OCI-M2 (cell line): ENCODE results near the gene GPR62.

ENCODE experiments used
- DNase-seq: peaks from one replicate; lab custom pipeline; 2025; ENCODE audit not compliant: unreplicated experiment; lab: John Stamatoyannopoulos, UW

GPR62 gene

DNA sequence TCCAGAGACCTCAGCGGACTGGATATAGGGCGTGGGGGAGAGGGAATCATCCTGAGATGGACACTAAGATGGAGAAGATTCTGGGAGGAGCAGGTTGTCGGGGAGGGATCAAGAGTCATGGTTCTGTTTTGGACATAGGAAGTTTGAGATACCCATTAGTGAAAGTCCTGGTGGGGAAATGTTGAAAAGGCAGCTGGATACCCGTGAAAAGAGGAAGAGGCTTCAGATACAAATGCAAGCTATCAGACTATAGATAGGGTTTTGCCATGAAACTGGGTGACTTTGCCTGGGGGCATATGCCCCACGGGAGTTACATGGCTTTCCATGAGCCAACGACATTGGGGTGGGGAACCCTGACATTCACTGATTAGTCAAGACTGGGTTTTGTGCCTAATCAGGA, 1.1 kb upstream of the GPR62 start:
- DNase-seq = no peak

DNA sequence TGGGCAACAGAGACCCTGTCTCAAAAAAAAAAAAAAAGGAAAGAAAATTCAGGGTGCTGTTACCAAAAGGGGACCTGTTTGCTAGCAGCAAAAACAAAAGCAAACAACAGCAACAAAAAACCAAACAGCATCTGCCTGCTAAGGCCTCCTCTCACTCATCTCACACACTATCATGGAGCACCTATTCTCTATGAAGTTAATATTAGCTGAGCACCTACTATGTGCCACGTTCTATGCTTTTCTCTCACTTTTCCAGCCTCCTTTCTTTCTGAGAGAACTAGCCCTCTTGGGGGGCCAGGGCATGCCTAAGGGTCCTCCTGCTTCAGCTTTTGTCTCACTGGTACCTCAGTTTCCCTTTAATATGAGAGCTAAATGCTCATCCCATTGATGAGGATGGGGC, 468 bp upstream of the GPR62 start:
- DNase-seq = no peak

DNA sequence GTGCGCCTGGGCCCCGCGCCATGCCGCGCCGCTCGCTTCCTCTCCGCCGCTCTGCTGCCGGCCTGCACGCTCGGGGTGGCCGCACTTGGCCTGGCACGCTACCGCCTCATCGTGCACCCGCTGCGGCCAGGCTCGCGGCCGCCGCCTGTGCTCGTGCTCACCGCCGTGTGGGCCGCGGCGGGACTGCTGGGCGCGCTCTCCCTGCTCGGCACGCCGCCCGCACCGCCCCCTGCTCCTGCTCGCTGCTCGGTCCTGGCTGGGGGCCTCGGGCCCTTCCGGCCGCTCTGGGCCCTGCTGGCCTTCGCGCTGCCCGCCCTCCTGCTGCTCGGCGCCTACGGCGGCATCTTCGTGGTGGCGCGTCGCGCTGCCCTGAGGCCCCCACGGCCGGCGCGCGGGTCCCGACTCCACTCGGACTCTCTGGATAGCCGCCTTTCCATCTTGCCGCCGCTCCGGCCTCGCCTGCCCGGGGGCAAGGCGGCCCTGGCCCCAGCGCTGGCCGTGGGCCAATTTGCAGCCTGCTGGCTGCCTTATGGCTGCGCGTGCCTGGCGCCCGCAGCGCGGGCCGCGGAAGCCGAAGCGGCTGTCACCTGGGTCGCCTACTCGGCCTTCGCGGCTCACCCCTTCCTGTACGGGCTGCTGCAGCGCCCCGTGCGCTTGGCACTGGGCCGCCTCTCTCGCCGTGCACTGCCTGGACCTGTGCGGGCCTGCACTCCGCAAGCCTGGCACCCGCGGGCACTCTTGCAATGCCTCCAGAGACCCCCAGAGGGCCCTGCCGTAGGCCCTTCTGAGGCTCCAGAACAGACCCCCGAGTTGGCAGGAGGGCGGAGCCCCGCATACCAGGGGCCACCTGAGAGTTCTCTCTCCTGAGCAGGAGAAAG, 951 bp downstream of the GPR62 start:
- no peak for DNase-seq

DNA sequence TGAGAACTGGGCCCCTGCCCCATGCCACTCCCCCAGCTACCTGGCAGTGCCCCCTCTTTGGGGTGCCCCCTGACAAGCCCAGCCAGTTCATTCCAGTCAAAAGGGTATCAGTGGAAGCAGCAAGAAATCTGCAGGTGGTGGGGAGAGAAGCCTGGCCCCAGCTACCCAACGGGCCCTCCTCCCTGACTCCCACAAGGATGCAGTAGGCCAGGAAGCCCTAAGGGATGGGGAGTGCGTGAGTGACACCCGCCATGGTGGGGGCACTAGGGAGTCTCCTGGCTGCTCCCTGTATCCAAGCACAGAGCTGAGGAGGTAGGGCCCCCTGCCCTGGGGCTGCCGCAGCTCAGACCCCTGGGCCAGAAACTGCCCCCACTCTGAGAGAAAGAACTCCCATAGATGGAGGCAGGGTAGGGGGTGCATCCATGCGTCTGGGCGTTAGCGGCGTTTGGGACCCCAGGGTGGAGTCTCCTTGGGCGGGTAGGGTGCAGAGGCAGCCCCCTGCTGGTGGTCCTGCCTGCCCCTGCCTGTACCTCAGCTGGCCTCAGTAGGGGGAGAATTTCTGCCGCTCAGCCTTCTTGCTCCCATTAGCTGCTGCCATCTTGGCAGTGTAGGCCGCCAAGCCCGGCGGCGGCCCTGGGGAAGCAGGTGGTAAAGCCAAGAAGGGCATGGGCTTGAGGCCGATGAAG, 2.5 kb downstream of the GPR62 start:
- DNase-seq = no peak

DNA sequence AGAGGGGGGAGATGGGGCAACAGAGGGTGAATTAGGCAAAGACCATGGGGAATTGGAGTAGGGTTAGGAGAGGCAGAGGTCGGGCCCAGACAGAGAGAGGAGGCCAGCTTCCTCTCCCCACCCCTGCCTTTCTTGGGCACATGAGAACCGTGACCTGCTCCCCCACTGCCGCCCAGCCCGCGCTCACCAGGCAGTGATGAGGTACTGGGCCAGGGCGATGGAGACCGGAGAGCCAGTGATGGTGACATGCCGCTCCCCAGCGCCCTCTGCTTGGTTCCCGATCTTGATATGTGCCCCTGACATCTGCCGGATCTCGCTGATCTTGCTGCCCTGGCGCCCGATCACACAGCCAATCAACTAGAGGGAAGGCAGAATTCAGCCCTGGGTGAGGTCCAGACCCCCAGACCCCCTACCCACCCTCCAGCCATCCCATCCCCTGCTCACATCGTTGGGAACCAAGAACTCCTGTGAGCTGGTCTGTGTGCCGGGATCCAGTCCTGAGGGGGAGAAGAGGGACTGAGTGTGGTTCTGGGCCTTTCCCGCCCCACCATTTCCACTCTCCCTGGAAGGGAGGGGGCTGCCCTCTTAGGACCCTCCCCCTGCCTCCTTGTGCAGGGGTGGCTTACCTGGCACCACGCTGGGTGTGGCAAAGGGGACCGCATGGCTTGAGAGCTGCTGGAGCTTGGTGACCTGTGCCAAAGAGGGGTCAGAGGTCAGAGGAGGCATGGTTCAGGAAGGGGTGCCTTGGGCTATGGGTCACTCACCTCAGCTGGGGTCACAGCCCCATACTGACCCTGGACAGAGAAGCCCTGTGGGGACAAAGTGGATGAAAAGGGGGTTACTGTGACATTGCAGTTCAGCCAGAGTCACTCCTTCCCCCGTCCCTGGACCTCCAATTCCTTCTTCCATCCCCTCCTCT, 3.7 kb downstream of the GPR62 start:
- DNase-seq = no peak

DNA sequence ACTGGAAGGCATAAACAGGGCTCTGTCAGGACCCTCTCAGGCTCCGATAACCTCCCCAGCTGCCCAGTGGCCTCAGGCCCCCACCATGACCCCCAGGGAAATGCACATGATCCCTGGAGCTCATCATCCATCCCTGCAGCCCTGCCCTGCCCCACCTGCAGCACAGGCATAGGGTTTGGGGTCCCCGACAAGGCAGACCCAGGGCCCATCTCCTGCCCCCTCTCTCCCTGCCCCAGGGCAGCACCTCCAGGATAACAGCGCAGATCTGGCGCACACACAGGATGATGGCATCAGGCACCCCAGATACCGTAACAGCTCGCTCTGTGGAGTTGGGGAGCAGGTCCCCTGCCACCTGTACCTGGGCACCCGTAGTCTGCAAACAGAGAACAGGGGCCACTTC, 4.5 kb downstream of the GPR62 start:
- DNase-seq = no peak

DNA sequence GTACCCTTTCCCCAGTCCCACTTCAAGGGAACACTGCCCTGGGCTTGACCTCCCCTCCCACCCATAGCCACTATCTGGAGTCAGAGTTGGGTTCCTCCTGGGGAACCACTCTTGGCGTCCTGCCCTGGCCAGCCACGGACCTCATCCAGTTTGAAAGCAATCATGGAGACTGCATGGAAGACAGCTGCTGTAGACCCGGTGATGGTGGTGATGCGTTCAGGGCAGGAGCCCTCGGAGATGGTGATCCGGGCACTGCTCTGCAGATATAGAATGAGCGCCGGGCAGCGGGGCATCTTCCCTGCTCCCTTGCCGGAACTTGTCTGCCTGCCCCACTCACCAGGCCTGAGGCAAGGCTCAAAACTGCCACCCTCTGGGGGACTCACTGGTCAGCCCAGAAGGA, 5.2 kb downstream of the GPR62 start:
- DNase-seq = no peak

DNA sequence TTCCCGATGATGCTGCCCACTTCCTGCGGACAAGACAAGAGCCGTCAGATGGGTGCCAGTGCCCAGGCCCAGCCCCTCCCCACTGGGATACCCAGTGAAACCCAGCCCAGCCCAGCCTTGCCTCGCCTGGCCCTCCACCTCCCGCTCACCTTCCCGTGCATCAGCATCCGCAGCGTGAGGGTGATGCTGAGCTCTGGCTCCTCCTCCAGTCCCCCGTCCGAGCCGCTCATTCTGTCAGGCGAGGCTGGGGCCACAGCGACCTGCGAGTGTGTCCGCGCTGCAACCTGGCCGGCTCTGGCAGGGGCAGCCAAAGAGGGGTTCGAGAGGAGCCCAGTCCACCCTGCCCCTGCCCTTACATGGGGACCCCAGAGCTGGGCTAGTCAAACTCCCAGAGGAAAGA, 5.8 kb downstream of the GPR62 start:
- no peak for DNase-seq

DNA sequence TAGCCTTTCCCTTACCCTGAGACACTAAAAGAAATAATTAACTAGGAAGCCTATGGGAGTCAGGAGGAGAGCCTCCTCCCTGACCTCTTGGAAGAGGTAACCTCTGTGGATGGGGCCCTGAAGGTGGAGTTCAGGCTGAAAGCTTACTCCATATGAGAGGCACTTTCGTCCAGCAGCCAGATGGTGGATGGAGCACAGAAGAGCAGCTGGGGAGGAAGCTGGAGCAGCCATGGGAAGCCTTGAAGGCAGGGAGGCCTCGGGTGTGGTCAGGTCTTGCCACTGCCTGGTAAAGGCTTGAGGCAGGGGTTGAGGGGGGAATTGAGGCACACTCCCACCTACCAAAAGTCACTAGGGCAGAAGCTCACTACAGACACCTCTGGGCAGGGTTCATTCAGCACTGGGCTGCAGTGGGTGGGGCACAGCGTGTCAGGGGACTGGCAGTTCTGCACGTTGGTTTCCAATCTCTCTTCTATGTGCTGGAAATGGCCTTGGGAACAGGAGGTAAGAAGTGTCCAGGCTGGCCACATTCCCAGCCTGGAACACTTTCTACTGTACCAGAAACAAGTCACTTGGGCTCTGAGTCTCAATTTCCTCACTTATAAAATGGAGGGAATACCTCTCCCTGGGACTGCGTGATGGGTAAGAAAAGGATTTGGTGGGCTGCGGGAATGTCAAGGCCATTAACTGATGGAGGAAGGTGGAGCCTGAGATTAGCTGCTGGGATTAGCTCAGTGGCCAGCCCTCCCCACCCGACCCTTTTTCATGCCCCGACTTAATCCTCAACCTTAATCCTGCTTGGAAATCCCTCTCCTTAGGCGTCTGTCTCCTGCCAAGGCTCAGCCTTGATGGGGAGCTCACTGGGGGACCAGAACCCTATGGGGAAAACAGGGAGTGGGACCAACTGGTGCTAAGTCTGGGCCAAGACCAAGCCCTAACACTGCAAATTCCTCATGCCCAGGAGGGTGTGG, 6.7 kb downstream of the GPR62 start:
- no peak for DNase-seq

DNA sequence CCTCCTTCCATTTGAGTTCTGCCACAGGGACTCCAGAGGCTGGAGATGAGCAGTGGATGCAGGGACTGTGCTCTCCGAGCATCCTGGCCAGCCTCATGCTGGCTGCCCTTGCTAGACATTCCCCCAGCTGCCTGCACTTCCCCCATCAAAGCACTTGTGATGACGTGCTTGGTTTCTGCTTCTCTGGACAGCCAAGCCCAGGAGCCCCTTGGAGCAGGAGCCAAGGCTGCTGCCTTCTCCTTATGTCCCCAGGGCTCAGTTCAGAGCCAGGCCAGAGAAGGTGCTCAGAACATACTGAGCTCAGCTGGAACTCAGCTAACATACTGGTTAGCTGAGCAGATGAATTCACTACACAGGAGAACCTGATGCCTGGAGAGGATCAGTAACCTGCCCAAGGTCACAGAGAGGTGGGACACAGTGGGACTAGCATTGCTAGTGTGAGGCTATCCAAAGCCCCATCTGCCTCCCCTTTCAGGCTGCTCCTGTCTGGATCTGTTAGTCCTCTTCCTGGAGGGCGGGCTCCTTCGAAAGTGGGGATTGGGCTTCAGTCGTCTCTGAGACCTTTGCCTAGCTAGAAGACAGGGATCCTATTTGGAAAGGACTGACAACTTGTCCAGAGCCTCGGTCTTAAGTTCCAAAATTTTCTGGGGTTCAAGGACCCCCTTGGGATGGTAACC, 7.8 kb downstream of the GPR62 start:
- DNase-seq = no peak

DNA sequence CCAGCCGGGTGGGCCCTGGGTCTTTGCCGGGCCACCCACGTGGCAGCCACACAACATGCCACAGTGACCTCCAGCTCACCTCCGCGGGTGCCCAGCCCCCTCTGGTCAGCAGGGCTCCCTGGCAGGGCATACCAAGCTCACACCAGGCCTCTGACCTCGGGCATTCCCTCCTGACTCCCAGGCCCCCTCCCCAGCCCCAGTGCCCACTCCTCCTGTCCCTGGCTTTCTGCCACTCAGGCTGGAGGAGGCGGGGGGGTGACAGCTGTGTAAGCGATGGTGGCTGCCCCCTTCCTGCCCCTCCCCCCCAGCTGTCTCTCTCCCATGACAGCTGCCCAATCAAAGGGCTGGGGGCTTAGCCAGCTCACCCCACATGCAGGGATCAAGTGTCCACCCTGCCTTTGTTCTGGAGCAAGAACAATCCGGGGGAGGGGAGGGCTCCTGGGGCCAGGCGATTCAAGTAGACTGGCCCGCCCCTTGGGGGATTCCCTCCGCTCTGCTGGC, 8.8 kb downstream of the GPR62 start:
- DNase-seq = no peak

DNA sequence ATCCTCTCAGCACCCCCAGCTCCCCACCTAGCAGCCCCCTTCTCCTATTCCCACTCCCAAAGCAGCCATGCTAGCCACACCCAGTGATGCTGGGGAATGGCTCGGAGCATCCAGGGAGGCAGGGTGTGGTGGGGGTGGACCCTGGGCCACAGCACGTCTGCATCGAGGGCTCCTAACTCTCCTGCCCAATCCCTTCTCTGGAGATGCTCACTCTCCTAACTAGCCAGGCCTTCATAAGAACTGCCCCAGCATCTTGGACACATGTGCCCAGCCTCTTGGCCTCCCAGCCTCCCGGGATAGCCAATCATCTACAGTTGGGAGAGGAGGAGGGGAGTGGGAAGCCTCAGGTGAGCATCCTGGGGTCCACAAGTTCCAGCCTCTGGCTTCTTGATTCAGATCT, 9.3 kb downstream of the GPR62 start:
- no peak for DNase-seq

DNA sequence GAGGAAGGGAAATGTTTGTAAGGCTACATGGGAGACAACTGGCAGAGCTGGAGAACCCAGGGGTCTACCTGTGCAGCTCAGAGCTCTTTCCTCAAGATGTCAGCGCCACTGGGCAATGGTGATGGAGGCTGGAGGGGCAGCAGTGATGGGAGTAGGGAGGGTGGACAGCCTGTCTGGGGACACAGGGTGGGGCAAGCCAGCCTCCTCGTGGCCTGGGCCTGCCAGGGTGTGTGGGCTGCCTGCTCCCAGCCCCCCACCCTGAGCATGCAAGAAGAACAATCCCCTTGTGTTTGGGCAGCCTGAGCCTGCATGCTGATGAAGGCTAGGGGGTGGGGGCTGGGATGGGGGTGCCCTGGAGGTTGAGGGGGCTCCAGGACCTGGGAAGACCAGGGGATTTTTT, 10.8 kb downstream of the GPR62 start:
- DNase-seq = no peak

DNA sequence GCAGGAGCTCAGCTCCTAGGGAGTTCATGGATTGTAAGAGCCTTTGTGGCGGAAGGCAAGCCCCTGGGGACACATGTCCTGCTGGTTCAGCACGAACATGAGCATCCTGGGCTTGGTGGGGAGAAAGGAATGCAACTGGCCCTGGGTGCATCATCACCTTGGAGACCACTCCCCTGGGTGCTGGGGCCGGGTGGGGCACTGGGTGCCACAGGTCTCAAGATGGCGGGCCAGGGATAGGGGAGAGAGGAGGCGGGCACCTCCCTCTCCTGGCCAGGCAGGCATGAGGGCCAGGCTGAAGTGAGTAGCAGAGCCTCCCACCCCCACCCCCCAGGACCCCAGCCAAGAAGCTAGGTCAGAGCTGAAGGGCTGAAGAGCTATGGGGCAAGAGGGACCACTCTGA, 11.3 kb downstream of the GPR62 start:
- no peak for DNase-seq

DNA sequence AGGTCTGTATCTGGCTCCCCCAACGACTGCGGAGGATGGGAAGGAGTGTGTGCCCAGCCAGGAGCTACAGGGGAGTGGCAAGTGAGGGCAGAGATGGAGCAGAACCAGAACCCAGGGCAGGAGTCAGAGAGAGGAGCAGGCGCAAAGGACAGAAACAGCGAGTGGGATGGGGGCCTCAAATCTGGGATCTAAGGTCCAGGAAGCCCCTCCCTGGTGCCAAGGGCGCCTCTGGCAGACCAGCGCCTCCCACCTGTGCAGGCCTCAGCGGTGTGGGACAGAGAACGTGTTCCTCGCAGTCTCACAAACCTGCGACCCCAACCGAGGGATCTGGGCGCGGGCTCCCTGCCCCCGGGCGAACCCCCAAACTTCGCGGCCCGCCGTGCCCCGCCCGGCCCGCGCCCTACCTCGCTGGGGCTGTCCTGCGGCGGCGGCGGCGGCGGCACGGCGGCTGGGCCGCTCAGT, 11.8 kb downstream of the GPR62 start:
- no peak for DNase-seq

DNA sequence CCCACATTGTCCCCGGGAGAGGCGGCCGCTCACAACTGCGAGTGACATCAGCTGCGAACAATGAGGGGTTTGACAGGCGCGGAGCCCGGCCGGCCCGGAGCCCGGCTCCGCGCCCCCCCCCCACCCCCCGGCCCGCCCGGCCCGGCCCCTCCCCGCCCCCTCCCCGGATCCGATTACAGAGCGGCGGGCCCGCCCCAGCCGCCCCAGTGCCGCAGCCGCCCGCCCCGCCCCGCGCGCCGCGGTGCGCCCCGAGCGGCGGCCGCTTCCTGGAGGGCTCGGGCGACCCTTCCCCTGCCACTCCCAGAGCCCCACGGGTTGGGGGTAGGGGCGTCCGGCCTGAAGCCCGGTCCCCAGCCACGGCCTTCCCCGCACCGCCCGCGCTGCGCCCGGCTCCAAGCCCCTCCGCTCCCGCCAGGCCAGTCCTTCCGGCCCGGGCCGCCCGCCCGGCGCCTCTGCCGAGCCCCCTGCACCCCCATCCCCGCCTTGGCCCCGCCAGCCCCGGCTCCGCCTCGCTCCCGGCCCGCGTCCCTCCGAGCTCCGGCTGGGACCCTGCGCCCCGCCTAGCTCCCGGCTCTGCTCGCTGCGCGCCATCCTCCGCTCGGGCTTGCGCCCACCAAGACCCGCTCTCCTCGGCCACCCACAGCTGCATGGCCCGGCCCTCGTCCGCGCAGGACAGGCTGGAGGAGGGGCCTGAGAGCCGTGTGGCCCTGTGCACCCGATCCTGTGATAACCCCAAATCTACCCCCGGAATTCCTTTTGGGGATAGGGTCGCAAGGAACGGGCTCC, 12.4 kb downstream of the GPR62 start, which contains the start of gene PCBP4:
Gene PCBP4, minus strand, starts transcription at position 71 of the 786 bp plus-strand sequence. CDS start 6,214 bp downstream, outside the sequence.
- no peak for DNase-seq

DNA sequence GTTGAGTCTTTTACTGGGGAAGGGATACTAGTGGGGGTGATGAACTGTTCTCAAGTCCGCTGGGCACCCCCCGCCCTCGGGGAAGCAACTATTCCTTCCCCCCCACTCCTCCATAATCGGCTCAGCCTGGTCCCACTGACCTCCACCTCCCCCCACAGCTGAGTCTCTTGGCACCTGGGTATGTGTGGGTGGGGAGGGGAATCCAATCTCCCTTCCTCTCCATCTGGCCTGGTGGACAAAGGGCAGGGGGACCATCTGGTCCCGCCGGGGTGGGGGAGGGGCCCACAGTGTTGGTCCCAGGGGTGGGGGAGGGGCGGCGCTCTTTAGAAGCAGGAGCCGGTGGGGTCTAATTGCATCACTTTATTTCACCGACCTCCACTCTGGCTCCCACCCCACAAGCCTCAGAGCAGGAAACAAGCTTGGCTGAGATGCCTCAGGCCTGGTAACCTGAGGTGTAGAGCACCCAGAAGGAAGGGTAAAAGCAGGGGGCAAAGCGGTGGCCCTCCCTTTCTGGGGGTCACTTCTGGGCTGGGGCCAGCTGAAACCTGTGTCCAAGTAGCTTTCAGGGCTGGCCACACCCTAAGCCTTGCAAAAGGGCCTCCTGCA, 13.1 kb downstream of the GPR62 start:
- no peak for DNase-seq
